ENCODE results near the gene MSTO1.

GRCh38 chr1:155609515-155610256, at the start of gene MSTO1:
- TF ChIP-seq, protein P1, sequence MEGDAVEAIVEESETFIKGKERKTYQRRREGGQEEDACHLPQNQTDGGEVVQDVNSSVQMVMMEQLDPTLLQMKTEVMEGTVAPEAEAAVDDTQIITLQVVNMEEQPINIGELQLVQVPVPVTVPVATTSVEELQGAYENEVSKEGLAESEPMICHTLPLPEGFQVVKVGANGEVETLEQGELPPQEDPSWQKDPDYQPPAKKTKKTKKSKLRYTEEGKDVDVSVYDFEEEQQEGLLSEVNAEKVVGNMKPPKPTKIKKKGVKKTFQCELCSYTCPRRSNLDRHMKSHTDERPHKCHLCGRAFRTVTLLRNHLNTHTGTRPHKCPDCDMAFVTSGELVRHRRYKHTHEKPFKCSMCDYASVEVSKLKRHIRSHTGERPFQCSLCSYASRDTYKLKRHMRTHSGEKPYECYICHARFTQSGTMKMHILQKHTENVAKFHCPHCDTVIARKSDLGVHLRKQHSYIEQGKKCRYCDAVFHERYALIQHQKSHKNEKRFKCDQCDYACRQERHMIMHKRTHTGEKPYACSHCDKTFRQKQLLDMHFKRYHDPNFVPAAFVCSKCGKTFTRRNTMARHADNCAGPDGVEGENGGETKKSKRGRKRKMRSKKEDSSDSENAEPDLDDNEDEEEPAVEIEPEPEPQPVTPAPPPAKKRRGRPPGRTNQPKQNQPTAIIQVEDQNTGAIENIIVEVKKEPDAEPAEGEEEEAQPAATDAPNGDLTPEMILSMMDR (IDR thresholded peaks at IDR 0.05) = no peak
- TF ChIP-seq ZFX (IDR thresholded peaks at IDR 0.05; ENCODE audit: borderline replicate concordance) = no peak

Measured in 22Rv1 (cell line).